ENCODE data around the gene TMEM161B.

DNA sequence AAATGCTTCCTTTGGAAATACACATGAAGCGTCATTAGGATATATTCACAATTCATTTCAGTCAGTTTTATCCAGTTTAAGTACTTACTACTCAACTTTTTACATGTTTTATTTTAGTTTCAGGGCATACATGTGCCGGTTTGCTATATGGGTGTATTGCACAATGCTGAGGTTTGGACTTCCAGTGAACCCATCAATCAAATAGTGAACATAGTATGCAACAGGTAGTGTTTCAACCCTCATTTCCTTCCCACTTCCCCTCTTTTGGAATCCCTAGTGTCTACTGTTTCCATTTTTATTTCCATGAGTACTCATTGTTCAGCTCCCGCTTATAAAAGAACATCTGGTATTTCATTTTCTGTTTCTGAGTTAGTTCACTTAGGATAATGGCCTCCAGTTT is 74.7 kb downstream of the TMEM161B start:
- TF ChIP-seq, protein P1, sequence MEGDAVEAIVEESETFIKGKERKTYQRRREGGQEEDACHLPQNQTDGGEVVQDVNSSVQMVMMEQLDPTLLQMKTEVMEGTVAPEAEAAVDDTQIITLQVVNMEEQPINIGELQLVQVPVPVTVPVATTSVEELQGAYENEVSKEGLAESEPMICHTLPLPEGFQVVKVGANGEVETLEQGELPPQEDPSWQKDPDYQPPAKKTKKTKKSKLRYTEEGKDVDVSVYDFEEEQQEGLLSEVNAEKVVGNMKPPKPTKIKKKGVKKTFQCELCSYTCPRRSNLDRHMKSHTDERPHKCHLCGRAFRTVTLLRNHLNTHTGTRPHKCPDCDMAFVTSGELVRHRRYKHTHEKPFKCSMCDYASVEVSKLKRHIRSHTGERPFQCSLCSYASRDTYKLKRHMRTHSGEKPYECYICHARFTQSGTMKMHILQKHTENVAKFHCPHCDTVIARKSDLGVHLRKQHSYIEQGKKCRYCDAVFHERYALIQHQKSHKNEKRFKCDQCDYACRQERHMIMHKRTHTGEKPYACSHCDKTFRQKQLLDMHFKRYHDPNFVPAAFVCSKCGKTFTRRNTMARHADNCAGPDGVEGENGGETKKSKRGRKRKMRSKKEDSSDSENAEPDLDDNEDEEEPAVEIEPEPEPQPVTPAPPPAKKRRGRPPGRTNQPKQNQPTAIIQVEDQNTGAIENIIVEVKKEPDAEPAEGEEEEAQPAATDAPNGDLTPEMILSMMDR (IDR thresholded peaks at IDR 0.05), result no peak
- no peak for TF ChIP-seq POLR2A (IDR thresholded peaks at IDR 0.05)
- TF ChIP-seq EP300 (IDR thresholded peaks at IDR 0.05), result no peak
